Measurements from ENCODE around the gene OR5AC2.

GRCh38 chr3:98086873-98087272, at the start of gene OR5AC2:
- TF ChIP-seq CTCF (IDR thresholded peaks at IDR 0.05; ENCODE audit: low read length) (no peak), EZH2 (optimal IDR thresholded peaks at IDR 0.05; ENCODE audit: low read depth, low read length) (no peak)

Data from MM.1S (cell line).